Natural killer cell (primary cell): ENCODE results near the gene NPHP4. TPM values are rescaled to one million over a fixed set of nuclear protein-coding genes. Genes with fewer than 3 reads are reported as not detected.

Experiments
- ATAC-seq, 3 donors: fragments of 150-1000 bp in 2 of 3; fragments of 200-7000 bp in 1 of 3; cut with Tn5 transposase; 1 replicate in 1 of 3; 2 replicates in 2 of 3; pipeline ENCODE4 v1.10.0; 2021; ENCODE audit warnings: mild to moderate bottlenecking in 2 of 3, moderate library complexity in 2 of 3
- DNase-seq, 2 donors: peaks; one replicate each; pipeline versions ENCODE4 v3.0.0 to v3.0.0-alpha.2; 2013 to 2021; ENCODE audit warnings: mixed read lengths in 1 of 2
- H3K27ac ChIP-seq: one replicate; pipeline ENCODE4 v1.5.1; 2013; ENCODE audit warnings: mild to moderate bottlenecking, low read length
- H3K27me3 ChIP-seq: one replicate; pipeline ENCODE4 v1.6.1; 2013; ENCODE audit warnings: low read length; ENCODE audit not compliant: control insufficient read depth, insufficient read depth
- H3K36me3 ChIP-seq: one replicate; pipeline ENCODE4 v1.6.1; 2013; ENCODE audit warnings: low read length; ENCODE audit not compliant: control insufficient read depth, insufficient read depth
- H3K4me1 ChIP-seq: one replicate; pipeline ENCODE4 v1.6.1; 2013; ENCODE audit warnings: low read length; ENCODE audit not compliant: control insufficient read depth, insufficient read depth
- H3K4me3 ChIP-seq: one replicate; pipeline ENCODE4 v1.5.1; 2013; ENCODE audit warnings: low read length
- H3K9me3 ChIP-seq: one replicate; pipeline ENCODE4 v1.6.1; 2013; ENCODE audit warnings: low read length; ENCODE audit not compliant: control insufficient read depth, insufficient read depth
- H3K27ac Mint-ChIP-seq, 2 donors: one replicate each; pipeline ENCODE4 v1.8.0; 2022; ENCODE audit warnings: mild to moderate bottlenecking in 2 of 2, mixed read lengths in 2 of 2, moderate library complexity in 1 of 2
- H3K27me3 Mint-ChIP-seq, 2 donors: one replicate each; pipeline ENCODE4 v1.8.0; 2022; ENCODE audit warnings: low read depth in 2 of 2, mixed read lengths in 2 of 2
- H3K36me3 Mint-ChIP-seq: one replicate; pipeline ENCODE4 v1.8.0; 2022; ENCODE audit warnings: mixed read lengths
- H3K4me1 Mint-ChIP-seq, 2 donors: one replicate each; pipeline ENCODE4 v1.8.0; 2022; ENCODE audit warnings: mixed read lengths in 2 of 2
- H3K4me3 Mint-ChIP-seq: one replicate; pipeline ENCODE4 v1.8.0; 2022; ENCODE audit warnings: mild to moderate bottlenecking, moderate library complexity, mixed read lengths
- H3K9me3 Mint-ChIP-seq, 2 donors: one replicate each; pipeline ENCODE4 v1.8.0; 2022; ENCODE audit warnings: mixed read lengths in 2 of 2
- CTCF ChIP-seq: fragments of 200-600 bp; IDR thresholded peaks from one replicate; pipeline ENCODE4 v1.8.0; 2022; ENCODE audit warnings: antibody characterized with exemption
- WGBS: methylation state at CpG from one replicate; pipeline ENCODE4 v1.1.7; 2013; ENCODE audit warnings: missing lambda C conversion rate; ENCODE audit not compliant: insufficient coverage; 5-methylcytosine and 5-hydroxymethylcytosine counted together
- intact Hi-C: fragments of 100-400 bp; cut with micrococcal nuclease; formaldehyde crosslinking; loops from one replicate; pipeline ENCODE4 v1.14.2; 2022
- total RNA-seq, 4 donors: library from RNA; stranded (reverse); fragments of 120-200 nt in 1 of 4; gene quantifications; one replicate each; pipeline versions ENCODE4 v1.2.3 to v1.2.4, GENCODE V29; 2013 to 2022

The NPHP4 gene
- total RNA-seq, 3 donors from 2014 or later (not counting 1 experiment from before 2014, with no cell fraction given): 6.3 to 14.7 (median 10.1) TPM

DNA sequence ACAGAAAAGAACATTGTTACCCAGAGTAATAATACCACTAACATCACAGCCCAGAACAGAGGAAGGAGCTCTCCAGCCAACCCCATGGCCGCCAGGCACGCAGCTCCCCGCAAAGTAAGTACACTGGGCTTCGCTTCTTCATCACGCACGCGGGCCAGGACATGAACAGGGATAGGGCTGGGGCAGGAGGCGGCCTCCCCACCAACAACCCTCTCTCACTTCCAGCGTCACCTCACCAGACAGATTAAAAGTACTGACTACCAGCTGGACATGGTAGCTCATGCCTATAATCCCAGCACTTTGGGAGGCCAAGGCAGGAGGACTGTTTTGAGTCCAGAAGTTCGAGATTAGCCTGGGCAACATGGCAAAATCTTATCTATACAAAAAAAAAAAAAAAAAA, 78.3 kb downstream of the NPHP4 start:
- peaks cover 4 to 7% of the 10 kb centered on the region in 2 donors for H3K4me1 Mint-ChIP-seq
- H3K9me3 Mint-ChIP-seq: no peaks in the 10 kb centered on the region
- no peaks in the 10 kb centered on the region for H3K27me3 Mint-ChIP-seq
- no peaks in the 10 kb centered on the region for H3K4me1 ChIP-seq
- intact Hi-C loops: no loop called here
- no peaks in the 10 kb centered on the region for H3K9me3 ChIP-seq
- 100% methylated on average over 9 of the region's 10 CpGs for WGBS
- H3K4me3 Mint-ChIP-seq: no peak overlapping the region
- no peak for ATAC-seq
- H3K36me3 Mint-ChIP-seq: no peaks in the 10 kb centered on the region
- H3K36me3 ChIP-seq: no peaks in the 10 kb centered on the region
- no peak overlapping the region for H3K27ac ChIP-seq
- H3K27ac Mint-ChIP-seq: no peak overlapping the region
- TF ChIP-seq CTCF: no peak
- no peak overlapping the region for H3K4me3 ChIP-seq
- H3K27me3 ChIP-seq: no peaks in the 10 kb centered on the region
- no peak for DNase-seq

- Histone ChIP-seq H3K4me3 (no peak overlapping the region), H3K9me3 (no peaks in the 10 kb centered on the region), H3K4me1 (no peaks in the 10 kb centered on the region), H3K27ac (no peak overlapping the region), H3K36me3 (no peaks in the 10 kb centered on the region), H3K27me3 (no peaks in the 10 kb centered on the region)
- 85% methylated on average over 14 of the region's 14 CpGs for WGBS
- TF ChIP-seq CTCF: no peak
- intact Hi-C loops: no loop called here
- H3K27me3 Mint-ChIP-seq: no peaks in the 10 kb centered on the region
- no peak overlapping the region for H3K4me3 Mint-ChIP-seq
- no peak overlapping the region for H3K27ac Mint-ChIP-seq
- DNase-seq (no peak), ATAC-seq (no peak)
- no peaks in the 10 kb centered on the region for H3K9me3 Mint-ChIP-seq
- H3K36me3 Mint-ChIP-seq: no peaks in the 10 kb centered on the region
- H3K4me1 Mint-ChIP-seq: peaks cover 4 to 7% of the 10 kb centered on the region in 2 donors
Measured at GRCh38 chr1:5913078-5913845, 79.0 kb downstream of the NPHP4 start.

GRCh38 chr1:5911871-5912271, 80.4 kb downstream of the NPHP4 start:
- Mint-ChIP-seq H3K4me1 (peaks cover 4 to 7% of the 10 kb centered on the region in 2 donors), H3K27me3 (no peaks in the 10 kb centered on the region), H3K36me3 (no peaks in the 10 kb centered on the region), H3K9me3 (no peaks in the 10 kb centered on the region), H3K27ac (no peak overlapping the region), H3K4me3 (no peak overlapping the region)
- intact Hi-C loops: no loop called here
- H3K9me3 ChIP-seq: no peaks in the 10 kb centered on the region
- no peak overlapping the region for H3K4me3 ChIP-seq
- no peaks in the 10 kb centered on the region for H3K4me1 ChIP-seq
- no peak for TF ChIP-seq CTCF
- no peaks in the 10 kb centered on the region for H3K36me3 ChIP-seq
- no peaks in the 10 kb centered on the region for H3K27me3 ChIP-seq
- no peak overlapping the region for H3K27ac ChIP-seq
- DNase-seq (no peak), ATAC-seq (no peak)
- WGBS: 99% methylated on average over 19 of the region's 19 CpGs

GRCh38 chr1:5911157-5911556, 81.1 kb downstream of the NPHP4 start:
- ATAC-seq: no peak
- no peaks in the 10 kb centered on the region for H3K9me3 Mint-ChIP-seq
- H3K4me1 ChIP-seq: no peaks in the 10 kb centered on the region
- no peaks in the 10 kb centered on the region for H3K36me3 ChIP-seq
- no peak overlapping the region for H3K27ac ChIP-seq
- no peaks in the 10 kb centered on the region for H3K27me3 Mint-ChIP-seq
- no peaks in the 10 kb centered on the region for H3K27me3 ChIP-seq
- no peak for DNase-seq
- H3K27ac Mint-ChIP-seq: no peak overlapping the region
- no peak overlapping the region for H3K4me3 Mint-ChIP-seq
- H3K9me3 ChIP-seq: no peaks in the 10 kb centered on the region
- intact Hi-C loops: no loop called here
- whole genome bisulfite sequencing: 96% methylated on average over 12 of the region's 14 CpGs
- H3K4me3 ChIP-seq: no peak overlapping the region
- TF ChIP-seq CTCF: no peak
- H3K36me3 Mint-ChIP-seq: no peaks in the 10 kb centered on the region
- peaks cover 4 to 6% of the 10 kb centered on the region in 2 donors for H3K4me1 Mint-ChIP-seq
